Body of pancreas (tissue), 4 donors: Measurements from ENCODE around the gene UGT1A6.

Experiments used
- POLR2A ChIP-seq, 3 donors: fragments of 450-650 bp; IDR thresholded peaks; one replicate each; pipeline ENCODE4 v1.6.1; 2016; ENCODE audit warnings: antibody characterized with exemption in 3 of 3, mild to moderate bottlenecking in 2 of 3
- TF ChIP-seq, protein P1 (sequence below), 7 experiments: fragments of 450-650 bp in 4 of 7; fragments of 200-600 bp in 3 of 7; sonication (generic) in 3 of 7; IDR thresholded peaks; one replicate each; pipeline ENCODE4 v1.5.1; 2016 to 2019; ENCODE audit warnings: antibody characterized with exemption in 7 of 7

- TF ChIP-seq, protein P1, sequence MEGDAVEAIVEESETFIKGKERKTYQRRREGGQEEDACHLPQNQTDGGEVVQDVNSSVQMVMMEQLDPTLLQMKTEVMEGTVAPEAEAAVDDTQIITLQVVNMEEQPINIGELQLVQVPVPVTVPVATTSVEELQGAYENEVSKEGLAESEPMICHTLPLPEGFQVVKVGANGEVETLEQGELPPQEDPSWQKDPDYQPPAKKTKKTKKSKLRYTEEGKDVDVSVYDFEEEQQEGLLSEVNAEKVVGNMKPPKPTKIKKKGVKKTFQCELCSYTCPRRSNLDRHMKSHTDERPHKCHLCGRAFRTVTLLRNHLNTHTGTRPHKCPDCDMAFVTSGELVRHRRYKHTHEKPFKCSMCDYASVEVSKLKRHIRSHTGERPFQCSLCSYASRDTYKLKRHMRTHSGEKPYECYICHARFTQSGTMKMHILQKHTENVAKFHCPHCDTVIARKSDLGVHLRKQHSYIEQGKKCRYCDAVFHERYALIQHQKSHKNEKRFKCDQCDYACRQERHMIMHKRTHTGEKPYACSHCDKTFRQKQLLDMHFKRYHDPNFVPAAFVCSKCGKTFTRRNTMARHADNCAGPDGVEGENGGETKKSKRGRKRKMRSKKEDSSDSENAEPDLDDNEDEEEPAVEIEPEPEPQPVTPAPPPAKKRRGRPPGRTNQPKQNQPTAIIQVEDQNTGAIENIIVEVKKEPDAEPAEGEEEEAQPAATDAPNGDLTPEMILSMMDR (IDR thresholded peaks at IDR 0.05): no peak
- no peak for TF ChIP-seq POLR2A (IDR thresholded peaks at IDR 0.05)
These were observed 67.4 kb downstream of the UGT1A6 start, which contains the start of gene UGT1A1 for GRCh38 chr2:233760043-233760442.
